GM19328 (cell line): ENCODE measurements around the gene SCEL.
"Not testable (repeated sequence)": the region's sequence is repeated elsewhere in the genome, so short reads cannot be mapped to it uniquely, and the experiment has no call there.

Experiments used
- ATAC-seq: cut with Tn5 transposase; IDR thresholded peaks from one replicate; pipeline ENCODE4 v1.9.1; 2021; ENCODE audit warnings: mild to moderate bottlenecking, moderate library complexity; ENCODE audit not compliant: unreplicated experiment

SCEL gene, protein sequence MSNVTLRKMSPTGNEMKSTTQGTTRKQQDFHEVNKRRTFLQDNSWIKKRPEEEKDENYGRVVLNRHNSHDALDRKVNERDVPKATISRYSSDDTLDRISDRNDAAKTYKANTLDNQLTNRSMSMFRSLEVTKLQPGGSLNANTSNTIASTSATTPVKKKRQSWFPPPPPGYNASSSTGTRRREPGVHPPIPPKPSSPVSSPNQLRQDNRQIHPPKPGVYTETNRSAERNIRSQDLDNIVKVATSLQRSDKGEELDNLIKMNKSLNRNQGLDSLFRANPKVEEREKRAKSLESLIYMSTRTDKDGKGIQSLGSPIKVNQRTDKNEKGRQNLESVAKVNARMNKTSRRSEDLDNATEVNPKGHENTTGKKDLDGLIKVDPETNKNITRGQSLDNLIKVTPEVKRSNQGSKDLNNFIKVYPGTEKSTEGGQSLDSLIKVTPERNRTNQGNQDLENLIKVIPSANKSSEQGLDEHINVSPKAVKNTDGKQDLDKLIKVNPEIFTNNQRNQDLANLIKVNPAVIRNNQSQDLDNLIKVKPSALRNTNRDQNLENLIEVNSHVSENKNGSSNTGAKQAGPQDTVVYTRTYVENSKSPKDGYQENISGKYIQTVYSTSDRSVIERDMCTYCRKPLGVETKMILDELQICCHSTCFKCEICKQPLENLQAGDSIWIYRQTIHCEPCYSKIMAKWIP

DNA sequence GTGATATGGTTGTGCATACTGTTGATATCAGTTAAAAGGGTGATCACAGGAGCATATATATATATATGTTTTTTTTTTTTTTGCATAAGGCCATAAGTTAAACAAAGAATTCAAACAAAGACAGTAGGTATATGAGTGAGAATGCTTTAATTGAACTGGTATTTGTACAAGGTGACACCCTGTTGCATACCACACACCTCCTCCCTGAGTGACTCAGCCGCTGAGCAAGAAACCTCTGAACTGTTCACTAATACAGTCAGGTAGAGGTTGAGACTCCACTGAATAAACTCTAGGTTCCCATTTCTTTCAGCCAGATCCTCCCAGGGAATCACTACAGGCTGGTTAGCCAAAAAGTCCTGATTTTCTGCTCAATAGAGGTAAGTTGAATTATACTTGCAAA, at the start of gene SCEL:
Gene SCEL (plus strand): TSS at position 259 of the 400 bp plus-strand sequence. CDS start 20,170 bp downstream, outside the sequence.
- ATAC-seq: no peak

DNA sequence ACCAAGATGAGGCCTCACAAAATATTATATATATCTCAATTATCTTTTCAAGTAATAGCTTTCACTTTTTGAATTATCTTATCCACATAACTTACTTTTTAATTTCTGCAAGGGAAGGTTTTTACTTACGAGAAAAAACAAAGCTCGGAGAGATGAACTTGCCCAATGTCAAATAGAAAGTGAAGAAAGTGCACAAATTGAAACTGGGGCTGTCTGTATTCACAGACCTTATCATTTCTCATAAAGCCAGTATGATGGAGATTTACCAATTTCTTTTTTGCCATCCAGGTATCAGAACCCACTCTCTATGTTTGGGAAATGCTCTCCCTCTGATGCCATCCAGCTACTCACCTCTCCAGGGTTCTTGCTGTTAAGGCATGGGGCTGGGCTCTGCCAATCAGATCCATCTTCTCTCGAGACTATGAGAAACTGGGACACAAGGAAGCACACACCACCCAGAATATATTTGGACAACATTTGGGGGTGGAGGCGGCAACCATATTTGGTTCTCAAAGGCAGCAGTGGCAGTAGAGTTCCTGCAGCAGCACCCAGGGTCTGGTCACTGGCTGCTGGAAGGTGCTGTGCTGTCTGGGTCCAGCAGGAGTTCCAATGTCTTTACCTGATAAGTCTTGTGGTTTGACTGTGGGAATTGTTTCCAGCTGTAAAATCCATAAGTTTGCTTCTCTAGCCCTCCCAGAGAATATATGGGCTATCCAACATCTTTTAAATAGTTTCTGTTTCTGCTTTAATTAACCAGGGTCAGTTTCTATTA, 45.8 kb upstream of the SCEL start:
- ATAC-seq: no peak

DNA sequence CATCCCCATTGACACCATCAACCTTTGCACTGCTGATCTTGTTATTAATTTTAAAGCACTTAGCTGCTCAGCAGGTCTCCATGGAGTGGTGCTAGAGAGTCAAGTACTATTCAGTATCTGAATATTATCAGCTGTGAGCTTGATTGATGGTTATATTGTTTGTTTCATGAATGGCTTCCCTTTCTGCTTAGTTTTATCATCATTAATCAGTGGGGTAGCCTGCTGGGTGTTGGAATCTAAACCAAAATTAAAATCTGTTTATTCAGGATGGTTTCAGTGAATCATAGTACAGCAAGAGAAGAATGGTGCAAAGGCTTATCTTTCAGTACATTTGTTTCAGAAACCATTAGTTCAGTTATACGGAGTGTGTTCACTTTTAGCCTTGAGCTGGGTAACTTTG, 42.5 kb upstream of the SCEL start:
- ATAC-seq: no peak

DNA sequence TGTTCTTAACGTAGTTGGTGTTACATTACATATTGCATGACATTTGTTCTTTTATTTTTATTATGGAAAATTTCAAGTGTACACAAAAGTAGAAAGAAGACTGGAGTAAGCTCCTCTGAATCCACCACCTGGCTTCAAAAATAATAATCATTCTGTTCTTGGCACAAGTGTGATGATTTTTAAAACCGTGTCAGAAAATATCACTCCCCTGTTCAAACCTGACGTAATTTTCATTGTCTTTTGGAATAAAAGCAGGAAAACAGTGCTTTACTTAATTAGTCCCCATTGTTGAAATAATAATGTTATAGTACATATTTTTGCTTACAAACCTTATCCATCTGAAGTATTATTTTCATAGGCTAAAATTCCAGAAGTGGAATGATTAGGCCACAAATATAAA, 41.3 kb upstream of the SCEL start:
- ATAC-seq: no peak

DNA sequence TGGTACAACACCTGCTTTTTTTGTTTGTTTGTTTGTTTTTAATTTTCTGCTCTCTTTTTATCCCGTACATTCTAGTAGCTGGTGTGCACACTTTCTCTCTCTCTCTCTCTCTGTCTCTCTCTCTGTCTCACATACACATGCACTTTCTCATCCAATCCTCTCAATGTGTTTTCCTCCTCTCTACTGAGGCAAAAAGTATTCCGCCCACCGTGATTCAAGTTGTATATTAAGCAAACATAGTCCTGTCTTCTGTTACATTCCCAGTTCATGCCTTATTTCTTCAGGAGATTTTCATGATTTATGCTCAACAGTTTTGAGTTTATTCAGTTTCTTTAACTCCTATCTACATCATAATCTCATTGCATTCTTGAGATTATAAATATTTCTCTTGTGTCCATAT, 38.2 kb upstream of the SCEL start:
- no peak for ATAC-seq

DNA sequence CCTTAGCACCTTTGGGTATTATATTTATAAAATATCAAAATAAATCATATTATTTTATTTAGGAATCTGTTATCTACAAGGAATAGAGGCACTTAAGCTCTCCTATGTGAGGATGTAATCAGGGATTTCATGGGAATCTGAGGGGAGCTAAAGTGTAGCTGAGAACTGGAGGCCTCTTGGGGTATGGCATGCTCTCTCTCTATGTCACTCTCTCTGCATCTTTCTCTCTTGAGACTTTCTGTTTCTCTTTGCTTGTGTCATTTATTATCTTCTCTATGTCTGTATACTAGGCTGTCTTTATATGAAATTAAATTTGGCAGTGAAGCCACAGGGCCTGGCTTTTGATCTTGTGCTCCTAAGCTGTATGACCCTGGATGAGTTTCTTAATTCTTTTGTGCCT, 37.7 kb upstream of the SCEL start:
- ATAC-seq: no peak

DNA sequence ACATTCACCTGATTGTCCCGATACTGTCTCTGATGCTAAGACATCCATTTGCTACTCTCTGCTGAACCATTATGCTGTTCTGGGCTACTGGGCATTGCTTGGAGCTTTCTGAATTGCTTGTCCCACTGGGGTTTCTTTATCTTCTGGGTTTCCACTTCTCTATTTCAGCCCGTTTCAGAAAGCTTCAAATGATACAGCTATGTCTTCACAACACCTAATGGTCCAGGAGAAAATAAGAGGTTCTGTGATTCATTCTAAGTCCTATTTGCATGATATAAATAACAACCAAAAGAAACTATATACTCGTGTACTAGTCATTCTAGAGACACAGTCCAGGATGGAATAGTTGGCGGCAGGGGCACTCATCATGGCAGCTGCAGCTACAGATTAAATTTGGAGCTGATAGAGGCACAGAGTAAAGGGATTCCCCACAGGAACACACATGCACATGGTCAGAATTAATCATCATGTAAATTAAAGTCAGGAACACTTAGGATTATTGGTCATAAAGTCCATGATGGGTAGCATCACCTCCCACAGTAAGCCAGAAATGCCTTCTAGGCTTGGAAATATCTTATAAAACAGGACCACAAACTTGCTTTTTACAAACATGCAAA, 33.3 kb upstream of the SCEL start:
- ATAC-seq: peak; percentile 79

DNA sequence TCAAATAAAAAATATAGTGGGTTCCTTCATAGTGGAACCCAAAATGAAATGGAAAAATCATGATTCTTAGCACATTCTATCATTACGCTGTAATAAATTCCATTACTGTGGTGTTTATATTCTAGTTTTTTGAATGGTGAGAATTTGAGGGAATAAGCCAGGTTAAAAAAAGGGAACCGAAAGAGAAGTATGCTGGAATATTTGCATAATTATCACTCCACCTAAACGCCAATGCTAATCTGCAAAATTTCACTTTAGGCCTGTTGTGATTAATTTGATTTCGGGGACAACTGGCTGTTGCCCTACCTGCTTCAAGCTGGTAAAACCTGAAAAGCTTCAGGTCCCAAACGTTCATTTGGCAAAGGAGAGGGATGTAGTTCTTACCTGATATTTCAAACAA, 32.1 kb upstream of the SCEL start:
- ATAC-seq: no peak

DNA sequence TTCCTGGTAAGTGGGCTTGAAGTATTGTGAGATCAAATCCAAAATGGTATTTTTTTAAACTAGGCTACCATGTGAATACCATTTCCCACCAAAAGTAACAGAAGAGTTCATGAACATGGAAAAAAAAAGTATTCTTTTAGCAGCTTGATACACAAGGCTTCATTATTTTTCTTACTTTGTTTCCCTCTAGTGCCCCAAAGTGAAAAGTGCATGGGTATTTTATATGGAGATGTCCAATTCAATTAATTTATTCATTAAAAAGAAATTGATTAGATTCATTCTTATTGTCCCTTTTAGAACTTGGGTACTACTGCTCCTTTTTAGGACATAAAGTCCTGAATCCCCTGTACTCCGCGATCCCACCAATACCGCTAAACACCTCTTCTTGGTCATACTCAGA, 28.6 kb upstream of the SCEL start:
- ATAC-seq: no peak

DNA sequence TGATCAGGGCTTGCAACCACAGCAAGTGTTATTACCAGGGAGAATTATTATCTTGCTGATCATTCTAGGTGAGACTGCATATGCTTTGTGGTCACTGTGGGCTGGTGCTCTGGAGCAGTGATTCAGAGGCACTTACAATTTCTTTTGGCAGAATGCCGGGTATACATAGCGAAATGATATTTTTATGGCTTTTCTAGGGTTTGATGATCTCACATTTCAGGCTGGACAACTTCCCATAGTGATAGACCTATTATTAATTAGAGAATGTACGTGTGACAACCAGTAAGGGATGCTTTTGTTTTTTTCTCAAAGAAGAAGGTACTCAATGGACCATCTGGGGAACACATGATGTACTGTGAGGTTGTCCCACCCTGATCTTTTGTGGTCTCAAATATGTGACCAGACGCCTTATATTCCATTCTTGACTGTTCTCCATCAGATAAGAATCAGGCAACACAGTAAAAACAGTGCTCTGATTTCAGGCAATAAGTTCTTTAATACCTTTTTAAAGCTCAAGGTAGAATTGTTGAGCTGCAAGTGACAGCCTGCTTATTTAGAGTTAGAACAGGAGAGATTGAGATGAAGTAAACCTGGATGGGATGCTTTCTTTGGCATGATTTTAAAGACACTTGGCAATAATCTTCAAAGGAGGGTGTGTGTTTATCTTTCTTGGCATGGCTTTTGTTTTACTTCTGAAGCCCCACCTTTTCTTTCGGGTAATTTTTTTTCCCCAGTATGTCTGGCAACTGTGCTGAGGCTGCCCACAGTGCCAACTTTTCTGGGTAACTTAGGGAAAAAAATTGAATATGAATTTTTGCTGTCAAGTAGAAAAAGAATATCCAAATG, 27.4 kb upstream of the SCEL start:
- no peak for ATAC-seq

DNA sequence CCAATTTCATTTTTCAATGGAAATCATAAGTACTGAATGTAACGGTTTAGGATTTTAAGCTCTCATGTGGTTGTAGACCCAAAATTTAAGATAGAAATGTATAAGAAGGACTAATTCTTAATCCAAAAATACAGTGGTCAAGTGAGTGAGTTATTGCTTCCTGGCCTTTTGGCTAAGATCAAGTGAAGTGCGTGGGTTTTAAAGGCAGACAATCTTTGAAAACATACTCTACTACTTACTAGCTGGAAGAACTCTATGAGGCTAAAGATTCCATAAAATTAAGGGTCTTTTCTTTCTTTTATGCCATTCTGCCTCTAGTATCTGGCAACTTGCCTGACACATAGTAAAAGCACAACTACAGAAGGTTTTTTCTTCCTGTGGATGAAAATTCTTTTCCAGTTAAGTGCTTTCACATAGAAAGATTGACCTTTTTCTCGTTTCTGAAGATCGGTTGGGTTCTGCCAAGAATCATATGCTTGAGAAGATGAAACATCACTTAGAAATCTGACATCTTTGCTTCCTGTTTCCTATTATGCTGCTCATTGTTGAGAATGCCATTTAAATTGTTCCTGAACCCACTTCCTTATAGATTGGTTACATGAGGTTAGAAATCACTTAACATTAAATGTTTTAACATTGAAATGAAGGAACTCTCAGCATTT, 26.4 kb upstream of the SCEL start:
- no peak for ATAC-seq

- no peak for ATAC-seq
Measured at GRCh38 chr13:77510156-77510555, 25.4 kb upstream of the SCEL start.

DNA sequence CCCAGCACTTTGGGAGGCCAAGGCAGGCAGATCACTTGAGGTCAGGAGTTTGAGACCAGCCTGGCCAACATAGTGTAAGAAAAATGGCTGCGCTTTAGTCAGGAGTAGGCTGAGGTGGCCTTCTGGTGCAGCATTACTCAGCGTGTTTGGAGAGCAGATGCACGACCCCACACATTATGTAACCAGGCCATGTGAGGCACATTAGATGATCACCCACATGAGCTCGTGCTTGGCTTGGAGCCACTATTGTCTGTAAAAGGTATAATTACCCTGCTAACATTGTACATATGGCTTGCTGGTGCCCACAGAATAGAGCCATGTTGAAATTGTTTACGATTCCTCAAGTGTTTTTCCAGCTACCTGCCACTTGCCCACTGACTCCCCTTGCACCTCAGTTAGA, 24.0 kb upstream of the SCEL start:
- no peak for ATAC-seq

GRCh38 chr13:77513719-77514335, 21.7 kb upstream of the SCEL start:
- peak; percentile 85 for ATAC-seq

DNA sequence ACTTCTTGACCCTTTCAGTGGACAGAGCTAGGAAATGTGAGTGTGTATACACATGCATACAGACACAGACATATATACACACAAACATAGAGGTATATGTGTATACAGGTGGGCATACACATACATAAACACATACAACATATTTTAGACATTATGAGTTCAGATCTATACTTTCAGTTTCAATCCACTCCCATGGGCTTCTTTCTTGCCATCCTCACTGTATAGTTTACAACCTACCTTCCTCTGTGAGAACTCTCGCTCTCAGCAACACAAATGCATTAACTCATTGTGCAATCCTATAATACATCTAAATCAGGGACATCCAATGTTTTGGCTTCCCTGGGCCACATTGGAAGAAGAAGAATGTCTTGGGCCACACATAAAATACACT, 21.2 kb upstream of the SCEL start:
- peak; percentile 83 for ATAC-seq

DNA sequence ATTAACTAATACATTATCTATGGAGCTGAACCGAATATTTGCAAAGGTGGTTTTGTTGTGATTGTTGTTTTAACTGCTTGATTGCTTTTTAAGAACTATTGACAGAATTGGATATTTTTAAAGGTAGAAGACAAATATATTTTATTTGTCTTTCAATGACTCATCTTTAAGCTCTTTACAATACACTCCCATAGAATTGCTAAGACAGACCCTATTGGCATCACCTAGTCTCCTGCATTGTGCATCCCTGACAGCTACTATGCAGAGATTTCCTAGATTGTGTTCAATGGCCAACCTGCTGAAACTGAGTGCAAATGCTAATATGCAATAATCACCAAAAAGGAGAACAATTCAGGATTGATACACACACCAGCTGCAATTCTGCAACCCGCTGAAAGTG, 19.7 kb upstream of the SCEL start:
- ATAC-seq: no peak

- ATAC-seq: no peak
Measured at GRCh38 chr13:77516342-77516789, 19.1 kb upstream of the SCEL start.

DNA sequence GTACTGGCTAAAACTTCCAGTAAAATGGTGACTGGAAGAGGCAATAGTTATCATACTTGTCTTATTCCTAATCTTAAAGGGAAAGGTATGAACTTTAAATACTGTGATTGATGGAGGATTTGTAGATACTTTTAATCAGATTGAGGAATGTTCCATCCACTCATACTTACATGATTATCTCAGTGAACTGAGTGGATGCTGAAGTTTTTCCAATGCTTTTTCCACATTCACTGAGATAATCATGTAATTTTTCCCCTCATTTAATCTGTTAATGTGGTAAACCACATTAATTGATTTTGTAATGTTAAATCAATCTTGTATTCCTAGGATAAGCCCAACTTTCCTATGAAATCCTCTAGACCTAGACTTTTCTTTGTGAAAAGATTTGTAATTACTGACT, 17.2 kb upstream of the SCEL start:
- ATAC-seq: no peak

DNA sequence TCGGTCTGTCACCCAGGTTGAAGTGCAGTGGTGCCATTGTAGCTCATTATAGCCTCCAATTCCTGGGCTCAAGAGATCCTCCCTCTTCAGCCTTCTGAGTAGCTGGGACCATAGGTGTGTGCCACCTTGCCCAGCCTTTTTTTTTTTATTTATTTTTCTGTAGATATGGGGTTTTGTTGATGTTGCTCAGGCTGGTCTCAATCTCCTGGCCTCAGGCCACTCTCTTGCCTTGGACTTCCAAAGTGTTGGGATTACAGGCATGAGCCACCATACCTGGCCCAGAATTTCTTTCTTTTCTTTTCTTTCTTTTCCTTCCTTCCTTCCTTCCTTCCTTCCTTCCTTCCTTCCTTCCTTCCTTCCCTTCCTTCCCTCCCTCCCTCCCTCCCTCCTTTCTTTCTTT, 16.1 kb upstream of the SCEL start:
- ATAC-seq: not testable (repeated sequence)
